Measurements from ENCODE around the gene SDCBP2. TPM values are rescaled to one million over a fixed set of nuclear protein-coding genes. Genes with fewer than 3 reads are reported as not detected.

The SDCBP2 gene
- total and polyA plus RNA-seq, 2 donors (not counting 1 experiment from before 2014, with no cell fraction given): 1.2 to 1.3 TPM

DNA sequence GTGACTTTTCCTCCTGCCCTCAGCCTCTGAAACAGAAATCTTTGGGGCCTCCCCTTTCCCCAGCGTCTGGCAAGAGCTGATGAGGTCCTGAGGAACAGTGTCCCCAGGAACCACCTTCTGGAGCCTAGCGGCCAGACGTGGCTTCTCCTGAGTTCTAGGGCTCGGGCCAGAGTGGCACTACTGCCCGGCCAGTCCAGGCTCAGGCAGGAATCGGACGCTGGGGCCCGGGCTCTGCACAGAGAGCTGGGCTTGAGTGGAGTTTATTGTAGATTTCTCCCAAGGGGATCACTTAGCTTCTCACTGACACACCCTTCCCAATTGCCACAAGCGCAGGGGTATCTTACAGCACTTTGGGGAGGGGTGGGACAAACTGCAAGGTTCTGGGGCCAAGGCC lies 20.2 kb downstream of the SDCBP2 start:
- H2AFZ ChIP-seq (ENCODE audit: insufficient read depth, low read depth, low read length, poor library complexity, severe bottlenecking): no peak overlapping the region
- no peaks in the 10 kb centered on the region for H4K20me1 ChIP-seq (ENCODE audit: control insufficient read depth, insufficient read depth, low read length, poor library complexity, severe bottlenecking)
- H3K4me1 Mint-ChIP-seq: no peaks in the 10 kb centered on the region
- no peak for TF ChIP-seq CTCF (IDR thresholded peaks at IDR 0.05)
- no peak for TF ChIP-seq EZH2 (IDR thresholded peaks at IDR 0.05; ENCODE audit: borderline replicate concordance, insufficient read depth, low read depth, low read length, poor library complexity, severe bottlenecking)
- DNase-seq (no peak), ATAC-seq (ENCODE audit: low read depth) (no peak)
- H3K4me3 ChIP-seq (ENCODE audit: control extremely low read depth in 1 of 5, extremely low read depth in 1 of 5, insufficient read depth in 1 of 5, low read depth in 2 of 5, low read length in 4 of 5): no peak overlapping the region
- H3K27ac Mint-ChIP-seq: no peak overlapping the region
- no peak overlapping the region for H3K9ac ChIP-seq (ENCODE audit: low read length)
- peaks cover 0 to 6% of the 10 kb centered on the region in 2 donors for H3K4me1 ChIP-seq (ENCODE audit: control insufficient read depth in 2 of 2, insufficient read depth in 2 of 2, low read length in 2 of 2)
- H3K79me2 ChIP-seq (ENCODE audit: control insufficient read depth, insufficient read depth, low read length): no peaks in the 10 kb centered on the region
- no peak overlapping the region for H3K4me3 Mint-ChIP-seq
- CTCF ChIA-PET: interaction anchor here (1.0 kb wide), 1 partner anchor 130 kb away, joined by 4 read pairs; no protein-coding TSS in a partner anchor
- POLR2A ChIA-PET: no interaction called here
- peaks cover 0 to 6% (median 0%) of the 10 kb centered on the region in 3 donors for H3K9me3 ChIP-seq (ENCODE audit: control extremely low read depth in 1 of 3, control insufficient read depth in 2 of 3, insufficient read depth in 1 of 3, low read length in 2 of 3)
- WGBS (ENCODE audit: insufficient coverage): 94% methylated on average over 4 of the region's 9 CpGs
- H3K27me3 ChIP-seq (replicated peaks in 1 of 4; ENCODE audit: control extremely low read depth in 1 of 4, control insufficient read depth in 3 of 4, insufficient read depth in 4 of 4, low read length in 3 of 4): no peaks in the 10 kb centered on the region
- no peaks in the 10 kb centered on the region for H3K36me3 ChIP-seq (replicated peaks in 1 of 2; ENCODE audit: control extremely low read depth in 1 of 2, control insufficient read depth in 1 of 2, extremely low read depth in 1 of 2, insufficient read depth in 2 of 2, low read length in 1 of 2)
- H3K27me3 Mint-ChIP-seq: no peaks in the 10 kb centered on the region
- intact Hi-C loops (cut with micrococcal nuclease): no loop called here
- H3K9me3 Mint-ChIP-seq (ENCODE audit: insufficient read depth): no peaks in the 10 kb centered on the region
- no peak overlapping the region for H3K4me2 ChIP-seq (replicated peaks; ENCODE audit: low read depth, low read length, poor library complexity, severe bottlenecking)
- H3K27ac ChIP-seq (ENCODE audit: low read length in 2 of 2): no peak overlapping the region

DNA sequence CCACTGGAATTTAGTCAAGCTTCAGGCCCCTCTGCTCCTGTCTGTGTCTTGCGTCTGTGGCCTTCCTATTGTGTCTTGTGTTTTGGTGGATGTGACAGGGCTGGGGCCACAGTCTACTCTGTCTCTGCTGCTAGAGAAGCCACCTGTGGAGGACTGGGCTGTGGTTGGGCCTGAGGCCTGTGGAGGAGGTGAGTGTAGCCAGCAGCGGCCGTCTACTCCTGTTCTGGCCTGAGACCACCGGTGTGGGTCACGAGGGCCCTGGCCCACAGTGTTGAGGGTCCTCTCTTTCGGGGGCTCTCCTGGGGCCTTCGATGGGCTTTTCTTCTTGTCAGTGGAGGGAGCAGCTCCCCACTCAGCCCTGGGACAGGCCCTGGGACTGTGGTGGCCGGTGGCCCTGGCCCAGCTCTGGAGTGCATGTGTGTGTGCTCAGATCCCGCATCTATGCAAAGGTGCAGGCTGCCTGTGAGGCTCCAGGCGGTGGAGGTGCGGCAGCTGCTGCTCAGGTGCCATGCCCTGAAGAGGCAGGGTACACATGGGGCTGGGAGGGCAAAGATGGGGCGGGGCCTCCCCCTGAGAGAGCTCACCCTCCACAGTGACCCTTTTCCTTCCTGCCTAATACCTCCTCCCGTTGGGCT lies 20.8 kb downstream of the SDCBP2 start:
- H3K27me3 Mint-ChIP-seq: no peaks in the 10 kb centered on the region
- H3K4me3 Mint-ChIP-seq: no peak overlapping the region
- intact Hi-C loops (cut with micrococcal nuclease): no loop called here
- Histone ChIP-seq H3K79me2 (ENCODE audit: control insufficient read depth, insufficient read depth, low read length) (no peaks in the 10 kb centered on the region), H3K4me2 (replicated peaks; ENCODE audit: low read depth, low read length, poor library complexity, severe bottlenecking) (no peak overlapping the region), H2AFZ (ENCODE audit: insufficient read depth, low read depth, low read length, poor library complexity, severe bottlenecking) (no peak overlapping the region), H3K4me3 (ENCODE audit: control extremely low read depth in 1 of 5, extremely low read depth in 1 of 5, insufficient read depth in 1 of 5, low read depth in 2 of 5, low read length in 4 of 5) (no peak overlapping the region), H3K4me1 (ENCODE audit: control insufficient read depth in 2 of 2, insufficient read depth in 2 of 2, low read length in 2 of 2) (peaks cover 0 to under 1% of the 10 kb centered on the region in 2 donors), H4K20me1 (ENCODE audit: control insufficient read depth, insufficient read depth, low read length, poor library complexity, severe bottlenecking) (no peaks in the 10 kb centered on the region), H3K36me3 (replicated peaks in 1 of 2; ENCODE audit: control extremely low read depth in 1 of 2, control insufficient read depth in 1 of 2, extremely low read depth in 1 of 2, insufficient read depth in 2 of 2, low read length in 1 of 2) (no peaks in the 10 kb centered on the region), H3K9ac (ENCODE audit: low read length) (no peak overlapping the region), H3K27me3 (replicated peaks in 1 of 4; ENCODE audit: control extremely low read depth in 1 of 4, control insufficient read depth in 3 of 4, insufficient read depth in 4 of 4, low read length in 3 of 4) (no peaks in the 10 kb centered on the region), H3K27ac (ENCODE audit: low read length in 2 of 2) (no peak overlapping the region), H3K9me3 (ENCODE audit: control extremely low read depth in 1 of 3, control insufficient read depth in 2 of 3, insufficient read depth in 1 of 3, low read length in 2 of 3) (peaks cover 0 to 3% (median 0%) of the 10 kb centered on the region in 3 donors)
- no peaks in the 10 kb centered on the region for H3K4me1 Mint-ChIP-seq
- ChIA-PET CTCF (interaction anchor here (0.6 to 1.0 kb wide), 2 partner anchors 130 to 196 kb away, joined by 3 to 4 read pairs; no protein-coding TSS in a partner anchor), POLR2A (no interaction called here)
- H3K9me3 Mint-ChIP-seq (ENCODE audit: insufficient read depth): no peaks in the 10 kb centered on the region
- no peak for ATAC-seq (ENCODE audit: low read depth)
- DNase-seq: no peak
- H3K27ac Mint-ChIP-seq: no peak overlapping the region
- TF ChIP-seq EZH2 (IDR thresholded peaks at IDR 0.05; ENCODE audit: borderline replicate concordance, insufficient read depth, low read depth, low read length, poor library complexity, severe bottlenecking): no peak
- no peak for TF ChIP-seq CTCF (IDR thresholded peaks at IDR 0.05)
- WGBS (ENCODE audit: insufficient coverage): 86% methylated on average over 10 of the region's 13 CpGs
